Immature natural killer cell (primary cell): Measurements from ENCODE around the gene FAXC. TPM values are rescaled to one million over a fixed set of nuclear protein-coding genes. Genes with fewer than 3 reads are reported as not detected.
"Not testable (repeated sequence)": the region's sequence is repeated elsewhere in the genome, so short reads cannot be mapped to it uniquely, and the experiment has no call there.

Experiments used
- DNase-seq, 3 donors: peaks; one replicate each; pipeline ENCODE4 v3.0.0; 2022; ENCODE audit warnings: mixed read lengths in 1 of 3
- H3K27ac Mint-ChIP-seq, 6 donors: one replicate each; pipeline ENCODE4 v1.8.0; 2020; ENCODE audit warnings: mixed read lengths in 6 of 6, mild to moderate bottlenecking in 5 of 6, inconsistent platforms in 4 of 6, moderate library complexity in 3 of 6
- H3K27me3 Mint-ChIP-seq, 3 donors: one replicate each; pipeline ENCODE4 v1.8.0; 2020 to 2021; ENCODE audit warnings: low read depth in 3 of 3, mild to moderate bottlenecking in 3 of 3, mixed read lengths in 3 of 3, moderate library complexity in 3 of 3, inconsistent platforms in 1 of 3
- H3K36me3 Mint-ChIP-seq, 3 donors: one replicate each; pipeline ENCODE4 v1.8.0; 2020; ENCODE audit warnings: mixed read lengths in 3 of 3, inconsistent platforms in 2 of 3, mild to moderate bottlenecking in 2 of 3
- H3K4me1 Mint-ChIP-seq, 2 donors: one replicate each; pipeline ENCODE4 v1.8.0; 2020; ENCODE audit warnings: inconsistent platforms in 2 of 2, mild to moderate bottlenecking in 2 of 2, mixed read lengths in 2 of 2, moderate library complexity in 1 of 2
- H3K4me3 Mint-ChIP-seq, 5 donors: one replicate each; pipeline ENCODE4 v1.8.0; 2020; ENCODE audit warnings: mild to moderate bottlenecking in 5 of 5, mixed read lengths in 5 of 5, inconsistent platforms in 3 of 5, moderate library complexity in 3 of 5
- H3K9me3 Mint-ChIP-seq, 6 donors: one replicate each; pipeline ENCODE4 v1.8.0; 2020; ENCODE audit warnings: mild to moderate bottlenecking in 6 of 6, mixed read lengths in 6 of 6, inconsistent platforms in 4 of 6, moderate library complexity in 3 of 6
- polyA plus RNA-seq, 3 donors: library from polyadenylated mRNA; unstranded; fragments of 300-500 nt; fragmentation: Illumina TruSeq; gene quantifications; one replicate each; pipeline ENCODE4 v1.2.3, GENCODE V29; 2021

Gene FAXC
- polyA plus RNA-seq, 3 donors from 2014 or later = not detected

DNA sequence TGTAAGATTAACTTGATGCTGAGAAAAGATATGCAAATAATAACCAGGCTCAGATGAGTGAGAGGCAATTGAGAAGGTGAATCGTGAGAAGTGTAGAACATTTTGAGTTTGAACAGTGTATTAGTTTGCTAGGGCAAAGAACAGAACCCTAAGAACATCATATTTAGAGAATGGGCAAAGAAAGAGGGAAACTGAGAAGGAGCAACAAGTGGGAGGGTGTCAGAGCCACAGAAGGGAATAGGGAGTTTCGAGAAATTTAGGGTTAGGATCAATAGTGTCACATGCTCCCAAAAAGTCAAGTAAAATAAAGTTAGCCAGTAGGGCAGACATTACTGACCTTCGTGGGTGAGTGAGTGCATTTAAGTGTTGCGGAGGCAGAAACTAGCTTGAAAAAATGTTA, 5.5 kb upstream of the FAXC start:
- Mint-ChIP-seq H3K27me3 (peaks cover 5 to 16% (median 6%) of the 10 kb centered on the region in 3 donors), H3K9me3 (peaks cover 0 to 11% (median 0%) of the 10 kb centered on the region in 6 donors), H3K4me1 (peaks cover 0 to 2% of the 10 kb centered on the region in 2 donors), H3K36me3 (no peaks in the 10 kb centered on the region), H3K27ac (no peak overlapping the region), H3K4me3 (no peak overlapping the region)
- no peak for DNase-seq

DNA sequence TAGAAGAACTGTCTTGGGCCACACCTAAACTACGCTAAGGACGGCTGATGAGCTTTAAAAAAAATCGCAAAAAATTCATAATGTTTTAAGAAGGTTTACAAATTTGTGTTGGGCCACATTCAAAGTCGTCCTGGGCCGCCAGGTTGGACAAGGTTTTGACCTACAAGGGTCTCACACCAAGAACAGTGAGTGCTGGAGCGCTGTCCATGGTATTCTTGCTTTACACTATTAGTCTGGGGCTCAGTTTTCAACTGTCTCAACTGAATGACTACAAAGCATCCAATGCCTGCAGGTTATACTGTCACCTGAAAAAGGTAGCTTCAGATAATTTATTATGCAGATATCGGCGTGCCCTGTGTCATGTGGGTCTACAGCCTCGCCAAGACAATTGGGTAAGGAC, 3.7 kb upstream of the FAXC start:
- Mint-ChIP-seq H3K27ac (no peak overlapping the region), H3K36me3 (no peaks in the 10 kb centered on the region), H3K9me3 (peaks cover 0 to 11% (median 0%) of the 10 kb centered on the region in 6 donors), H3K4me3 (no peak overlapping the region), H3K27me3 (peaks cover 2 to 20% (median 5%) of the 10 kb centered on the region in 3 donors), H3K4me1 (peaks cover 6 to 7% of the 10 kb centered on the region in 2 donors)
- DNase-seq = no peak

DNA sequence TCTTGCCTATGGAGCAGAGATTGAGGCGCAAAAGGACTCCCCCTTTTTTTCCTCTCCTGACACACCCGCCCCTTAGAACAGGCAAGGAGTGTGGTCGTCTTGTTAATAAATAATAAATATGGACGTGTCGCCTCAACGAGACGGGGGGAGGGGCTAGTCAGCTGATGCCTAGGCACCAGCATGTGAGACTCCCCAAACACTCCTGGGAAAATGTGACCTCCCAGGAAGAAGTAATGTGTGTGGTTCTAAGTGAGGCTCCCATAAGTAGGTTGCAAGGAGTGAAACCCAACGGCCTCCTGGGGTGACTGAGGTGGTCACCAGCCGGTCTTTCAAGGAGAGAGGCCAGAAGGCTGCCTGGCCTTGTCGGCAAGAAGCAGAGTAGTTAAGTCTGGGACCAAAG, 1.1 kb upstream of the FAXC start:
- DNase-seq = no peak
- no peak overlapping the region for H3K4me3 Mint-ChIP-seq
- peaks cover 0 to 34% (median 5%) of the 10 kb centered on the region in 3 donors for H3K27me3 Mint-ChIP-seq
- H3K36me3 Mint-ChIP-seq = no peaks in the 10 kb centered on the region
- H3K27ac Mint-ChIP-seq = no peak overlapping the region
- H3K4me1 Mint-ChIP-seq = peaks cover 6 to 7% of the 10 kb centered on the region in 2 donors
- peaks cover 0 to 9% (median 0%) of the 10 kb centered on the region in 6 donors for H3K9me3 Mint-ChIP-seq

DNA sequence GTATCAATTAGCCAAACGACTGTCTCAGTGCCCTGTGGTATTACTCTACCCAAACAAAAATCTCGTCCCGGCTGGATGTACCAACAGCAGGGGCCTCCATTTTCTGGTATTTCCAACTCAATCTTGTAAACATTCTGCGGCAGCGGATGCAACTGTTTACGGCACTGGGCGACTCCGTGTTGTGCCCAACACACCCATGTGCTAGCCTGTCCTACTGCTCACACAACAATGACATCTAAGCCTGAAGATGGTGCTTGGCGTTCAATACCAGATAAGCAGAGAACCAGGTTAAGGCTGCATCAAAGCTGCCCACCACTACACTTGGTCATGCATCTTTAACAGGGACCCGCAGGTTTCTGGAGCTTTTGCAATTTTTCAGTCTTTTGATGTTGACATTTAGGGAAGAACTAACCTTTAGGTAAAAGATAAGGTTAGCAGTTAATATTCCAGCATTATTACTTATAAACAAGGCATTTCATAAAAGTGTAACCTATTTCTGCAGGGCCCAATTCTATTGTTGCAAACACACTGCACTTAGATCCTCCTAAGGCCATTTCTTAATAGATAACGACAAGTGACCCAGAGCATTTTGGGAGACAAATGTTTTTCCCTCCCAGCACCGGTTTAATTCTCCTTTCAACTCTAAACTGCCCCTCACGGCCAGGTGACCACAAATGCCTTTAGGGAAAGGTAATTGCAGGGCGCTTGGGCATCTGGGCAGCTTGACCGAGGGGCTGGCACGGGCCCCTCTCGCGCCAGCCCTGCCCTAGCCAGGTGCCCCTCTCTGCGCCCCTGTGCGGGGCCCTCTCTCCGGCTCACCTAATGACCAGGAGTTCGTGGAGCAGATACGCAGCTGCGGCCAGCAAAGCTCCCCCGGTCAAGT, 945 bp downstream of the FAXC start:
- Mint-ChIP-seq H3K4me3 (peak overlapping the region in 4 of 5 donors; percentile 28 to 67 (median 36)), H3K27me3 (peaks cover 0 to 30% (median 5%) of the 10 kb centered on the region in 3 donors), H3K4me1 (peaks cover 6 to 7% of the 10 kb centered on the region in 2 donors), H3K27ac (no peak overlapping the region), H3K36me3 (no peaks in the 10 kb centered on the region), H3K9me3 (peaks cover 0 to 9% (median 0%) of the 10 kb centered on the region in 6 donors)
- DNase-seq = no peak

DNA sequence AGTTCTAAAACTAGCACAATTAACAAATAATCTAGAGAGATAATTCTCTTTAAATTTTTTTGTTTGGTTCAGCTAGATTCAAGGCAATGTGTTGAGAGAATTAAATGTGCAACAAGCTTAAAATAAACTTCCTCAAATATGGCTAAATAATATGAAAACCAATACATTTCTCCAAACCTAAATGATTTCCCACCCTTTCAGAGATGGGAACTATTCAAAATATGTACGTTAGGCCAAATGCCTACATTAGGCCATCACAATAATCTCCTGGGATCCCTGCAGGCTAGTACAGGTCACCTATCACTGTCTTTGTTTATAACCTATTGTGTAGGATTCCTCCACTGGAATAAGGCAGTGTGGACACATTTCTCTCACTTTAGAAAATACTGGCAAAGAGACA, 1.7 kb downstream of the FAXC start:
- H3K4me1 Mint-ChIP-seq = peaks cover 6 to 7% of the 10 kb centered on the region in 2 donors
- no peak overlapping the region for H3K4me3 Mint-ChIP-seq

DNA sequence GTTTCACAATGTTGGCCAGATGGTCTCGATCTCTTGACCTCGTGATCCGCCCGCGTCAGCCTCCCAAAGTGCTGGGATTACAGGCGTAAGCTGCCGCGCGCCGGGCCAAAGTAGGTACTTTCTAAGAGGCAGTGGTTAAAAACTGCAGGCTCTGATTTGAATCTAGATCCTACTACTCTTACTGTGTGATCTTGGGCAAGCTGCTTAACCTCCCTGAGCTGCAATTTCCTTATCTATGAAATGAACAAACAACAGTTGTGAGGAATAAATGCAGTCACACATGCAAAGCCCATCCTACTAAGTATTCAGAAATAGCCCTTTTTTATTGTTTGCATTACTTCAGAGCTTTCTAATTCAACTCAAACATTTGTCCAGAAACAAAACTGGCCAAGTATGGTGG, 2.9 kb downstream of the FAXC start:
- Mint-ChIP-seq H3K27me3 (peaks cover 4 to 26% (median 7%) of the 10 kb centered on the region in 3 donors), H3K9me3 (peaks cover 0 to 9% (median 0%) of the 10 kb centered on the region in 6 donors), H3K4me3 (no peak overlapping the region), H3K4me1 (peaks cover 6 to 7% of the 10 kb centered on the region in 2 donors), H3K36me3 (no peaks in the 10 kb centered on the region), H3K27ac (no peak overlapping the region)
- no peak for DNase-seq

More for the DNA sequence above, 1.7 kb downstream of the FAXC start:
- no peak for DNase-seq
- H3K27me3 Mint-ChIP-seq = peaks cover 2 to 27% (median 5%) of the 10 kb centered on the region in 3 donors
- no peak overlapping the region for H3K27ac Mint-ChIP-seq
- no peaks in the 10 kb centered on the region for H3K36me3 Mint-ChIP-seq
- peaks cover 0 to 9% (median 0%) of the 10 kb centered on the region in 6 donors for H3K9me3 Mint-ChIP-seq

DNA sequence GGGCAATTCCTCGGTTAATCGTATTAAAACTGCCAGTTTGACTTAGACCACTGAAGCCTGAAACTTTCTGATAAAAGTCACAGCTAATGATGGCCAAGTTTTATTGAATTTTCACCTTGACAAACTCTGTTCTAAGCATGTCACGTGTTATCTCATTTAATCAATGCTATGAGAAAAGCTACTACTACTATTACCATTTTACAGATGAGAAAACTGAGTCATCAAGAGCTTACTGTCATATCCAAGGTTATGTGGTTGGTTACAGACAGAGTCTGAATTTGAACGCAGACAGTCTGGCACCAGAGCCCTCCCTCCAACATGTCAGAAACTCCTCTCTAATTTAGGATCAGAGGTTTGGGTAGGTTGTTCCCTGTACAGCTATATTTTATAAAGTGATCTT, 4.3 kb downstream of the FAXC start:
- DNase-seq = no peak
- Mint-ChIP-seq H3K27ac (no peak overlapping the region), H3K27me3 (peaks cover 3 to 18% (median 4%) of the 10 kb centered on the region in 3 donors), H3K4me1 (peaks cover 6 to 7% of the 10 kb centered on the region in 2 donors), H3K4me3 (no peak overlapping the region), H3K36me3 (no peaks in the 10 kb centered on the region), H3K9me3 (peaks cover 0 to 4% (median 0%) of the 10 kb centered on the region in 6 donors)

DNA sequence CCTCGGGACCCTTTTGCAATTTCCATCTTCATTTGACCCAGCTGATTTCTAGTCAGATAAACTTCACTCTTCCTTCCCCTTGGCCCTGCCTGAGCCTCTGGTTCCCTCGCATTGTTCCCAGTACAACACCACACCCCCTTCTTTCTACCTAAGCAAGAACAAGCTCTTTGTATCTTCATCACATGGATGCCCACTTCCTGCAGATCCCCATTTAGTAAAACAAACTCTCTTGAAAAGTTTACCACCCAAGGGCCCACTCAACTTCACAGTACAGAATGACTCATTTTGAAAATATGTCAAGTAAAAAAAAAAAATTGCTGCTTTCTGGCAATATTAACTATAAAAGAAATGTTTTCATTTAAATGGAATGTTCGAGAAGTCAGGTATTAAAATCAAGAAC, 5.2 kb downstream of the FAXC start:
- no peak overlapping the region for H3K4me3 Mint-ChIP-seq
- peaks cover 3 to 18% (median 4%) of the 10 kb centered on the region in 3 donors for H3K27me3 Mint-ChIP-seq
- no peak for DNase-seq
- no peak overlapping the region for H3K27ac Mint-ChIP-seq
- peaks cover 6% of the 10 kb centered on the region in 2 donors for H3K4me1 Mint-ChIP-seq
- H3K36me3 Mint-ChIP-seq = no peaks in the 10 kb centered on the region
- H3K9me3 Mint-ChIP-seq = peaks cover 0 to 2% (median 0%) of the 10 kb centered on the region in 6 donors

DNA sequence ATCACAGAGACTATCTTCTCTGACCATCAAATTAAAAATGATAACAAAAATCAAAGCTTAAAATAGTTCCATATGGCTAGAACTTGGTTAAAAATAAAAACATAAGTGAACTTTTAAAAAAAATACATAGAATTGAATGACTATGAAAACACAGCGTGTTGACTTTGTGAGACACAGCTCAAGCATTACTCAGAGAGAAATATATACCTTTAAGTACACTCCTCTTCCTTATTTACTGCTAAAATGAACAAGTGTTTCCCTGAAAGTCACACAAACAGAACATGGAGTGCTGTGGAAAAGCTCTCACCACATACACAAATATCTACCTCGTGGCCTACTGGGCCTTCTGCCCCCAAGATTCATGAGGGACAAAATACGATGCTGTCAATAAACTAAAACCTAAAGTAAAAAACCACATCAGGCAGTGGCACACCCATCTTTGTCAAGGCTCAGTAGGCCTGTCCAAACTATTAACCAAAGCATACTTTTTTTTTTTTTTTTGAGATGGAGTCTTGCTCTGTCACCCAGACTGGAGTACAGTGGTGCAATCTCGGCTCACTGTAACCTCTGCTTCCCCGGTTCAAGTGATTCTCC, 7.5 kb downstream of the FAXC start:
- Mint-ChIP-seq H3K4me1 (no peaks in the 10 kb centered on the region), H3K4me3 (no peak overlapping the region), H3K9me3 (no peaks in the 10 kb centered on the region), H3K27ac (no peak overlapping the region), H3K27me3 (peaks cover 3 to 10% (median 7%) of the 10 kb centered on the region in 3 donors), H3K36me3 (no peaks in the 10 kb centered on the region)
- DNase-seq = no peak

DNA sequence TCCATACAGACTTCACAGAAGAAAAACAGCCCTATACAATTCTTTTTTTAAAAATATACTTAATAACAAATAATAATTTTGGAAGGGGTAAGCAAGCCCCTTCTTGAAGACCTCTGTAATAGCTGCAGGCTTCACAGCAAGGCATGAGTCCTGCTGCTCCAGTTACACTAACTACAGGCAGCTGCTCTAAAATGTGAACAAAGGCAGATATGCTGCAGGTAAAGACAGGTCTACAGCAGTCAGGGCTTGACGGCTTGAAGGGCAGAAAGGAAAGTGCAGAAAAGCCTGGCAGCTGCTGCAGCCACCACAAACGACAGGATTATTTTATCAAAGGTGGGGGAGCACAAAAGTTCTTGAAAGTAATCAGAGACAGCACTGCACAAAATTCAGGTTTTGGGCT, 11.3 kb downstream of the FAXC start:
- no peaks in the 10 kb centered on the region for H3K36me3 Mint-ChIP-seq
- no peak overlapping the region for H3K4me3 Mint-ChIP-seq
- no peak overlapping the region for H3K27ac Mint-ChIP-seq
- no peaks in the 10 kb centered on the region for H3K4me1 Mint-ChIP-seq
- no peaks in the 10 kb centered on the region for H3K9me3 Mint-ChIP-seq
- no peak for DNase-seq
- peaks cover 0 to 12% (median 4%) of the 10 kb centered on the region in 3 donors for H3K27me3 Mint-ChIP-seq

DNA sequence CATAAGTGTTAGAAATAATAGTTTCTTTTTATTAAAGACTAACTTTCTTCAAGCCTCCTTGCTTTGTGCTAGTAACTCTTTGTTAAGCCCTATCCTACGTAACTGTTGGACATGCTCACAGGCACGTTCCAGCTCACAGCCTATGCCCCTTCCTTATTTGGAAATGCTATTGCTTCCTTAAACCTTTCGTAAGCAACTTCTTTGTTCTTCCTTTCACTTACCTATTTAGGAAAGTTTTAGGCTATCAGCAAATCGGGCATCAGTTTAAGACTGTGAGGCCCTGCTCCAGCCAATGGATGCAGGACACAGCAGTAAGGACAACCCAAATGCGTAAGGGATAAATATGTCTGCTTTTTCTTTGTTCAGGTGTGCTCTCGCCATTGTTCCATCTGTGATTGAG, 14.2 kb downstream of the FAXC start:
- not testable (repeated sequence) for H3K27me3 Mint-ChIP-seq, H3K27ac Mint-ChIP-seq, H3K4me3 Mint-ChIP-seq, H3K9me3 Mint-ChIP-seq, H3K36me3 Mint-ChIP-seq, H3K4me1 Mint-ChIP-seq, DNase-seq

DNA sequence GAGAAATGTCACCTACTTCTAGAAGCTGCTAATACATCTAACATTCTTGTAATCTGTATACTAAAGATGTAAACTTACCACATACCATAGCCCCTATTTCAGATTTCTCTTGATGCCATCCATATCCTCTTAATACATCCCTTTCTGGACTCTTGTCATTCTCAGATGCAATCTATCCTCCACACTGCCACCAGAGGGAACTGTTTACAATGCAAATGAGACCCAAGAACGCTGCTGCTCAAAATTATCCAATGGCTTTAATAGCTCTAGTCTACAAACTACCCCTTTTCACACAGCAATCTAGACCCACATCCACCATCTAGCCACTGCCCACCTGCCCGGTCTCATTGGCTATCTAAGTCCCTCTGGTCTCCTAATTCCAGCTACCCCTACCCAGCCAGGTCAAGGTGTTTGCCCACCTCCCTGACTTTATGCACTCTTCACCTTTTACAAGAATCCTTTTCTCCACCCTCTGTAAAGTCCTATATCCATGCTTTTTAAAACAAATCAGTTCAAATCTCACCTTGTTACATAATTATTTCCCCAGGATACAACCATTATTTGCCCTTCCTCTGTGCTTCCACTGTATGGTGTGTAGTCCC, 14.8 kb downstream of the FAXC start:
- Mint-ChIP-seq H3K27me3 (peaks cover 0 to 8% (median 3%) of the 10 kb centered on the region in 3 donors), H3K4me3 (no peak overlapping the region), H3K27ac (no peak overlapping the region), H3K4me1 (no peaks in the 10 kb centered on the region), H3K9me3 (peaks cover 0 to 3% (median 0%) of the 10 kb centered on the region in 6 donors), H3K36me3 (no peaks in the 10 kb centered on the region)
- DNase-seq = no peak

DNA sequence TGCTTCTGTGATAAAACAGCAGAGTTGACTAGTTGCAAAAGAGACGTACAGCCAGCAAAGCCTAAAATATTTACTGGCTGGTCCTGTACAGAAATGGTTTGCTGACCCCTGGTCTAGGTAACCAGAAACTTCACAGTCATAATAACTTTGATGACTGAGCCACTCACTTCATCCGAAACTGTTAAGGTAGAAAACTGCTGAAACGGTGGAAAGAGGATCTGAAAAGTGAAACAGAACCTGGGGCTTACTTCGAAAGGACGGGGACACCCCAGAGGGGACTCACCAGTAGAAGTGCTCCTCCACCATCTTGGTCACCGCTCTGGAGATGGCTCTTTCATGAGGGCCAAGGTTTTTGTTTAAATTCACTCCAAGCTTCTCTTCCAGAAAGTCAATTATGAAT, 16.4 kb downstream of the FAXC start:
- Mint-ChIP-seq H3K27ac (no peak overlapping the region), H3K36me3 (no peaks in the 10 kb centered on the region), H3K9me3 (peaks cover 0 to 3% (median 0%) of the 10 kb centered on the region in 6 donors), H3K27me3 (peaks cover 0 to 4% (median 3%) of the 10 kb centered on the region in 3 donors), H3K4me1 (no peaks in the 10 kb centered on the region), H3K4me3 (no peak overlapping the region)
- DNase-seq = no peak

DNA sequence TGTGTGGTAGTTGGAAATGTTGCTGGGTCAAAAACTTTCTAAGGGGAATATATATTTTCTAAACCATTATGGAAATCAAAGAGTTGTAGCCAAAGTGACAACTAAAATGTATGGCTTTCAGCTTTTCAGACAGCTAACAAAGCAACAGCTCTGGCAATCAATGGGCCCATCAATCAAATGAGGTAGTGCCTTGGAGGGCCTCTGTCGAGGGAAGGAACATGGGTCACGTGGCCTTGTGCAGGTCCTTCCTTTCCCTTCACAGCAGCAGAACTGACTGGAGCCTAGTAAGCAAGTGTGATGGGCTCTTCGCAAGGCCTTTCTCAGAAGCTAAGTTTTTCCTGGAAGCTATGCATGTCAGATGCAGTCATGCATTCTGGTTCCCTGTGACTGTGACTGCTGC, 17.9 kb downstream of the FAXC start:
- no peak for DNase-seq
- H3K9me3 Mint-ChIP-seq = peaks cover 0 to 3% (median 0%) of the 10 kb centered on the region in 6 donors
- peaks cover 0 to 3% (median under 1%) of the 10 kb centered on the region in 3 donors for H3K27me3 Mint-ChIP-seq
- no peaks in the 10 kb centered on the region for H3K36me3 Mint-ChIP-seq
- H3K4me1 Mint-ChIP-seq = no peaks in the 10 kb centered on the region
- H3K4me3 Mint-ChIP-seq = no peak overlapping the region
- no peak overlapping the region for H3K27ac Mint-ChIP-seq
